ENCODE data around the gene PSMA6.

DNA sequence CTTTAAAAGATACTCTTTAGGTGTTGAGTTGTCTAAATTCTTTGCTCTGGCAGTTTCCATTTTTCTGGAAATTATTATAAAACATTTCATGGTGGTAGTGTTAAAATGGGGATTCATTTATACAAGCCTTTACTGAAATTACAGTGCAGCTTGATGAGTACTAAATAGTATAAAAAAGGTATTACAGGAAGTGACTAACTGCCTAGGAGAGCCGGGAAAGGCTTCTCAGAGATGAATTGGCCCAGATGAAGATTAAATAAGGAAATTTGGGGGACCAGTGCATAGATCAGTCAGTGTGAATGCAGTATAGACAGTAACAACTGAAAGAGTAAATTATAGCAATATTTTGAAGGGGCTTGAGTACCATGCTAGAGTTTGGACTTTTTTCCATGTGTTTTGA is 7.5 kb downstream of the PSMA6 start:
- TF ChIP-seq, protein P1, sequence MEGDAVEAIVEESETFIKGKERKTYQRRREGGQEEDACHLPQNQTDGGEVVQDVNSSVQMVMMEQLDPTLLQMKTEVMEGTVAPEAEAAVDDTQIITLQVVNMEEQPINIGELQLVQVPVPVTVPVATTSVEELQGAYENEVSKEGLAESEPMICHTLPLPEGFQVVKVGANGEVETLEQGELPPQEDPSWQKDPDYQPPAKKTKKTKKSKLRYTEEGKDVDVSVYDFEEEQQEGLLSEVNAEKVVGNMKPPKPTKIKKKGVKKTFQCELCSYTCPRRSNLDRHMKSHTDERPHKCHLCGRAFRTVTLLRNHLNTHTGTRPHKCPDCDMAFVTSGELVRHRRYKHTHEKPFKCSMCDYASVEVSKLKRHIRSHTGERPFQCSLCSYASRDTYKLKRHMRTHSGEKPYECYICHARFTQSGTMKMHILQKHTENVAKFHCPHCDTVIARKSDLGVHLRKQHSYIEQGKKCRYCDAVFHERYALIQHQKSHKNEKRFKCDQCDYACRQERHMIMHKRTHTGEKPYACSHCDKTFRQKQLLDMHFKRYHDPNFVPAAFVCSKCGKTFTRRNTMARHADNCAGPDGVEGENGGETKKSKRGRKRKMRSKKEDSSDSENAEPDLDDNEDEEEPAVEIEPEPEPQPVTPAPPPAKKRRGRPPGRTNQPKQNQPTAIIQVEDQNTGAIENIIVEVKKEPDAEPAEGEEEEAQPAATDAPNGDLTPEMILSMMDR (IDR thresholded peaks at IDR 0.05): no peak
- no peak for TF ChIP-seq POLR2A (IDR thresholded peaks at IDR 0.05)
